Neural progenitor cell (in vitro differentiated cells): ENCODE measurements around the gene C5AR1. TPM values are rescaled to one million over a fixed set of nuclear protein-coding genes. Genes with fewer than 3 reads are reported as not detected.
A peak's percentile ranks its signal among the peaks of the same experiment; 100 is the strongest.

ENCODE experiments used
- DNase-seq: peaks from one replicate; pipeline ENCODE4 v3.0.0-alpha.2; 2016; ENCODE audit warnings: low spot score
- H2AFZ ChIP-seq: fragments of 200-600 bp; sonication (generic); replicated peaks from 2 replicates; pipeline ENCODE4 v1.6.1; 2016; ENCODE audit warnings: antibody characterized with exemption
- H3F3A ChIP-seq: fragments of 200-600 bp; sonication (generic); 2 replicates; pipeline ENCODE4 v1.6.1; 2016; ENCODE audit warnings: antibody characterized with exemption, low read depth
- H3K27ac ChIP-seq: fragments of 200-600 bp; sonication (generic); 2 replicates; pipeline ENCODE4 v1.5.1; 2016; ENCODE audit warnings: mild to moderate bottlenecking
- H3K27me3 ChIP-seq: fragments of 200-600 bp; sonication (generic); 2 replicates; pipeline ENCODE4 v1.6.1; 2016; ENCODE audit warnings: mild to moderate bottlenecking, moderate library complexity
- H3K36me3 ChIP-seq: fragments of 200-600 bp; sonication (generic); 2 replicates; pipeline ENCODE4 v1.5.1; 2016
- H3K4me1 ChIP-seq: fragments of 200-600 bp; sonication (generic); 2 replicates; pipeline ENCODE4 v1.6.1; 2016; ENCODE audit warnings: mixed run types
- H3K4me2 ChIP-seq: fragments of 200-600 bp; sonication (generic); 2 replicates; pipeline ENCODE4 v1.6.1; 2016
- H3K4me3 ChIP-seq: fragments of 200-600 bp; sonication (generic); 2 replicates; pipeline ENCODE4 v1.5.1; 2016
- H3K79me2 ChIP-seq: fragments of 200-600 bp; sonication (generic); 2 replicates; pipeline ENCODE4 v1.6.1; 2016; ENCODE audit warnings: low read depth
- H3K9ac ChIP-seq: fragments of 200-600 bp; sonication (generic); 2 replicates; pipeline ENCODE4 v1.6.1; 2016
- H3K9me3 ChIP-seq: fragments of 200-600 bp; sonication (generic); 2 replicates; pipeline ENCODE4 v1.5.1; 2016; ENCODE audit warnings: low read depth
- H4K20me1 ChIP-seq: fragments of 200-600 bp; sonication (generic); 2 replicates; pipeline ENCODE4 v1.6.1; 2016; ENCODE audit warnings: low read depth
- H3K27ac Mint-ChIP-seq: 3 replicates; pipeline ENCODE4 v1.8.0; 2021; ENCODE audit warnings: mixed read lengths
- H3K27me3 Mint-ChIP-seq: 2 replicates; pipeline ENCODE4 v1.8.0; 2022; ENCODE audit warnings: low read depth, mild to moderate bottlenecking, inconsistent platforms, moderate library complexity, mixed read lengths; ENCODE audit not compliant: insufficient read depth
- H3K36me3 Mint-ChIP-seq: 3 replicates; pipeline ENCODE4 v1.8.0; 2021; ENCODE audit warnings: mixed read lengths
- H3K4me1 Mint-ChIP-seq: 3 replicates; pipeline ENCODE4 v1.8.0; 2021; ENCODE audit warnings: mixed read lengths
- H3K4me3 Mint-ChIP-seq: 3 replicates; pipeline ENCODE4 v1.8.0; 2021; ENCODE audit warnings: mild to moderate bottlenecking, moderate library complexity, mixed read lengths
- H3K9me3 Mint-ChIP-seq: 3 replicates; pipeline ENCODE4 v1.8.0; 2020; ENCODE audit warnings: mixed read lengths
- EZH2 ChIP-seq: fragments of 200-600 bp; sonication (generic); IDR thresholded peaks from 2 replicates; pipeline ENCODE4 v1.6.1; 2017; ENCODE audit warnings: antibody characterized with exemption, mild to moderate bottlenecking, moderate library complexity
- EZH2phosphoT487 ChIP-seq: fragments of 200-600 bp; sonication (generic); IDR thresholded peaks from 2 replicates; pipeline ENCODE4 v1.6.1; 2017; ENCODE audit warnings: antibody characterized with exemption
- total RNA-seq: library from RNA; depleted of rRNA; stranded (reverse); fragments of >200 nt; gene quantifications from 2 replicates; pipeline ENCODE4 v1.2.3, GENCODE V29; 2015; ENCODE audit warnings: low replicate concordance
- TF ChIP-seq, protein P1 (sequence below): fragments of 200-600 bp; sonication (generic); IDR thresholded peaks from 2 replicates; pipeline ENCODE4 v1.5.1; 2017; ENCODE audit warnings: antibody characterized with exemption, mild to moderate bottlenecking

The C5AR1 gene
- total RNA-seq, 1 donor from 2014 or later: 0.06 TPM

DNA sequence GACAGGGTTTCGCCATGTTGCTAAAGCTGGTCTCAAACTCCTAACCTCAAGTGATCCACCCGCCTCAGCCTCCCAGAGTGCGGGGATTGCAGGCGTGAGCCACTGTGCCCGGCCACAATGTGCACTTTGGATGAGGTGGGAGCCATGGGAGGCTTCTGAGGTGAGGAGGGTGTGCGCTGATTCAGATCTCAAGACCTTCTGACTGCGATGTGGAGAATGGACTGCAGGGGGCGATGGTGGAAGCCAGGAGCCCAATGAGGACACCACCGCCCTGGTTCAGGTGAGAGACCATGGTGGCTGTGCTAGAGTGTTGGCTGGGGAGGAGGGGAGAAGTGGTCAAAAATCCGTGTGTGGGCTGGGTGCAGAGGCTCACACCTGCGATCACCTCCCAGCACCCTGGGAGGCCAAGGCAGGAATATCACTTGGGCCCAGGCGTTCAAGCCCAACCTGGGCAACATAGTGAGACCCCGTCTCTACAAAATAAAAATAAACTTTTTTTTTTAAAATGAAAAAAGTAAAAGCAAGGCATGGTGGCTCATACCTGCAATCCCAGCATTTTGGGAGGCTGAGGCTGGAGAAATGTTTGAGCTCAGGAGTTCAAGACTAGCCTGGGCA is 29.4 kb upstream of the C5AR1 start:
- H3K36me3 Mint-ChIP-seq: peaks cover 8% of the 10 kb centered on the region
- H3K36me3 ChIP-seq: no peaks in the 10 kb centered on the region
- TF ChIP-seq, protein P1, sequence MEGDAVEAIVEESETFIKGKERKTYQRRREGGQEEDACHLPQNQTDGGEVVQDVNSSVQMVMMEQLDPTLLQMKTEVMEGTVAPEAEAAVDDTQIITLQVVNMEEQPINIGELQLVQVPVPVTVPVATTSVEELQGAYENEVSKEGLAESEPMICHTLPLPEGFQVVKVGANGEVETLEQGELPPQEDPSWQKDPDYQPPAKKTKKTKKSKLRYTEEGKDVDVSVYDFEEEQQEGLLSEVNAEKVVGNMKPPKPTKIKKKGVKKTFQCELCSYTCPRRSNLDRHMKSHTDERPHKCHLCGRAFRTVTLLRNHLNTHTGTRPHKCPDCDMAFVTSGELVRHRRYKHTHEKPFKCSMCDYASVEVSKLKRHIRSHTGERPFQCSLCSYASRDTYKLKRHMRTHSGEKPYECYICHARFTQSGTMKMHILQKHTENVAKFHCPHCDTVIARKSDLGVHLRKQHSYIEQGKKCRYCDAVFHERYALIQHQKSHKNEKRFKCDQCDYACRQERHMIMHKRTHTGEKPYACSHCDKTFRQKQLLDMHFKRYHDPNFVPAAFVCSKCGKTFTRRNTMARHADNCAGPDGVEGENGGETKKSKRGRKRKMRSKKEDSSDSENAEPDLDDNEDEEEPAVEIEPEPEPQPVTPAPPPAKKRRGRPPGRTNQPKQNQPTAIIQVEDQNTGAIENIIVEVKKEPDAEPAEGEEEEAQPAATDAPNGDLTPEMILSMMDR: peak; percentile 45
- TF ChIP-seq EZH2phosphoT487 (no peak), EZH2 (no peak)

DNA sequence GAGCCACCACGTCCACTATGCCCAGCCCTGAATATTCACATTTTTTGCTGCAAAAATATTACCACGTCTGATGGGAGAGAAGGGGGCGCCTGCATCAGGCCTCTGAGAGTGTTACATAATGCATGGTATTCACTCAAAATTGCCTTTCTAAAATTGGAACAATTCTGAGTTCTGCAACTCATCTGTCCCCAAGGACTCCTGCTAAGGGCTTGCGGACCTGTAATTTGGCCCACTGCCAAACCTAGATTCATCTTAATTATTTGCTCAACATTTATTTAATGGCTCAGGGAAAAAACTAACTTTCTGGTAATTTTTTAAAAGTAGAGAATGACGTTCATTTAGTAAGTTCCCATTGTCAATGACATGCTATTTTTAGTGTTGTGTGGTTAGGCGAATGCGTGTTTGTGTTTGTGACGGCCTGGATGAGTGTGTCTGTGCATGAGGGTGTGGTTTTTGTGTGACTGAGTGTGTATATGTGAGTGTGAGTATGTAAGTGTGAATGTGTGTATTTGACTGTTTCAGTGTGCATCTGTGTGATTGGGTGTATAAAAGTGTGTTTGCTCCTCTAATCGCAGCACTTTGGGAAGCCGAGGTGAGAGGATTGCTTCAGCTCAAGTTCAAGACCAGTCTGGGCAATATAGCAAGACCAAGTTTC is 26.1 kb upstream of the C5AR1 start:
- Histone ChIP-seq H3K9ac (no peak overlapping the region), H3K27me3 (no peaks in the 10 kb centered on the region), H3F3A (no peaks in the 10 kb centered on the region), H3K36me3 (no peaks in the 10 kb centered on the region), H3K4me3 (no peak overlapping the region), H3K79me2 (no peaks in the 10 kb centered on the region), H3K27ac (no peak overlapping the region), H3K4me1 (no peaks in the 10 kb centered on the region), H3K9me3 (no peaks in the 10 kb centered on the region), H4K20me1 (no peaks in the 10 kb centered on the region), H3K4me2 (no peak overlapping the region), H2AFZ (no peak overlapping the region)
- TF ChIP-seq, protein P1: no peak
- TF ChIP-seq EZH2 (no peak), EZH2phosphoT487 (no peak)
- Mint-ChIP-seq H3K4me1 (peaks cover 9% of the 10 kb centered on the region), H3K36me3 (peaks cover 2% of the 10 kb centered on the region), H3K9me3 (peaks cover under 1% of the 10 kb centered on the region), H3K27ac (peak overlapping the region; percentile 24), H3K27me3 (peaks cover 2% of the 10 kb centered on the region), H3K4me3 (no peak overlapping the region)
- DNase-seq: no peak

More for the DNA sequence above, 29.4 kb upstream of the C5AR1 start:
- Mint-ChIP-seq H3K9me3 (peaks cover 4% of the 10 kb centered on the region), H3K27me3 (peaks cover 6% of the 10 kb centered on the region), H3K27ac (no peak overlapping the region), H3K4me1 (peaks cover 14% of the 10 kb centered on the region), H3K4me3 (no peak overlapping the region)
- Histone ChIP-seq H2AFZ (no peak overlapping the region), H3K9me3 (no peaks in the 10 kb centered on the region), H3K4me2 (no peak overlapping the region), H3K27me3 (peaks cover 5% of the 10 kb centered on the region), H3K27ac (no peak overlapping the region), H3K9ac (no peak overlapping the region), H3K4me3 (no peak overlapping the region), H3K4me1 (peaks cover 5% of the 10 kb centered on the region), H3F3A (peaks cover 8% of the 10 kb centered on the region), H4K20me1 (peaks cover 16% of the 10 kb centered on the region), H3K79me2 (no peaks in the 10 kb centered on the region)
- peak; percentile 46 for DNase-seq

DNA sequence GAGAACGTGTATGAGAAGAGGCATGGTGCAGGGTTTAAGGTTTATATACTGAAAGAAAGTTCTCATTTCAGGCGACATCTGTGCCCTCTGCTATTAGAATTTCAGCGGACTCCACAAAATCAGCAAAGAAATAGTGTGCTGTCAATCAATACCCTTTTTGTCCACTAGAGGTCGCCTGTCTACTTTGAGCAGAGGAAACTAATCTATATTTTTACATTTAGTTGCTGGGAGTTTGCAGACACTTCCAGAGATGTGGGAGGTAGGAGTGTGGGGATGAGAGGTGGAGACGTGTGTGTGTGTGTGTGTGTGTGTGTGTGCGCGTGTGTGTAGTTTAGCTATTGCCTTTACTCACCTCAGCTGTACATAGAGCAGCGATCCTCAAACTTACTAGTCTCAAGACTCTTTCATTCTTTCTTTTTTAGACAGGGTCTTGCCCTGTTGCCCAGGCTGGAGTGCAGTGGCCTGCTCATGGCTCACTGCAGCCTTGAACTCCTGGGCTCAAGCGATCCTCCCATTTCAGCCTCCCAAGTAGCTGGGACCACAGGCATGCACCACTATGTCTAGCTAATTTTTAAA is 25.2 kb upstream of the C5AR1 start:
- Mint-ChIP-seq H3K27me3 (peaks cover 2% of the 10 kb centered on the region), H3K4me3 (no peak overlapping the region), H3K27ac (no peak overlapping the region), H3K36me3 (peaks cover 2% of the 10 kb centered on the region), H3K9me3 (peaks cover 3% of the 10 kb centered on the region), H3K4me1 (peaks cover 18% of the 10 kb centered on the region)
- no peaks in the 10 kb centered on the region for H3K27me3 ChIP-seq
- no peaks in the 10 kb centered on the region for H3K9me3 ChIP-seq
- H3F3A ChIP-seq: peaks cover 5% of the 10 kb centered on the region
- H3K27ac ChIP-seq: no peak overlapping the region
- H4K20me1 ChIP-seq: no peaks in the 10 kb centered on the region
- H3K4me2 ChIP-seq: no peak overlapping the region
- TF ChIP-seq EZH2 (no peak), EZH2phosphoT487 (no peak)
- TF ChIP-seq, protein P1: peak; percentile 90
- no peak overlapping the region for H3K4me3 ChIP-seq
- no peaks in the 10 kb centered on the region for H3K36me3 ChIP-seq
- H2AFZ ChIP-seq: no peak overlapping the region
- H3K79me2 ChIP-seq: no peaks in the 10 kb centered on the region
- H3K4me1 ChIP-seq: no peaks in the 10 kb centered on the region
- DNase-seq: peak; percentile 61
- H3K9ac ChIP-seq: no peak overlapping the region
